Mesendoderm (in vitro differentiated cells): Measurements from ENCODE around the gene TUBA1C.
"Not testable (repeated sequence)": the region's sequence is repeated elsewhere in the genome, so short reads cannot be mapped to it uniquely, and the experiment has no call there.

Source experiments
- DNase-seq: peaks from one replicate; pipeline ENCODE4 v3.0.0; 2013
- H2AK5ac ChIP-seq: 2 replicates; pipeline ENCODE4 v1.6.1; 2013; ENCODE audit warnings: low read length, inconsistent platforms
- H2BK120ac ChIP-seq: 2 replicates; pipeline ENCODE4 v1.6.1; 2013; ENCODE audit warnings: low read depth, mild to moderate bottlenecking, low read length, moderate library complexity, mixed read lengths
- H2BK15ac ChIP-seq: replicated peaks from 2 replicates; pipeline ENCODE4 v1.6.1; 2013; ENCODE audit warnings: low read depth, mild to moderate bottlenecking, moderate library complexity
- H2BK5ac ChIP-seq: 2 replicates; pipeline ENCODE4 v1.6.1; 2013; ENCODE audit warnings: low read length, inconsistent platforms
- H3K18ac ChIP-seq: 2 replicates; pipeline ENCODE4 v1.6.1; 2013; ENCODE audit warnings: mild to moderate bottlenecking, low read length, mixed read lengths
- H3K23ac ChIP-seq: one replicate; pipeline ENCODE4 v1.6.1; 2013; ENCODE audit warnings: low read length
- H3K27ac ChIP-seq: 2 replicates; pipeline ENCODE4 v1.5.1; 2013; ENCODE audit warnings: low read depth, mild to moderate bottlenecking, inconsistent platforms, low read length, moderate library complexity
- H3K27me3 ChIP-seq: 2 replicates; pipeline ENCODE4 v1.6.1; 2013; ENCODE audit warnings: low read length, control low read depth, mild to moderate bottlenecking, inconsistent platforms; ENCODE audit not compliant: insufficient read depth, poor library complexity
- H3K36me3 ChIP-seq: 2 replicates; pipeline ENCODE4 v1.6.1; 2013; ENCODE audit warnings: low read length, inconsistent platforms; ENCODE audit not compliant: control insufficient read depth, insufficient read depth
- H3K4ac ChIP-seq: one replicate; pipeline ENCODE4 v1.6.1; 2013; ENCODE audit warnings: low read depth, mild to moderate bottlenecking, low read length, moderate library complexity
- H3K4me1 ChIP-seq: 2 replicates; pipeline ENCODE4 v1.6.1; 2013; ENCODE audit warnings: low read depth, low read length, inconsistent platforms; ENCODE audit not compliant: control insufficient read depth
- H3K4me2 ChIP-seq: 2 replicates; pipeline ENCODE4 v1.6.1; 2013; ENCODE audit warnings: low read length
- H3K4me3 ChIP-seq: 2 replicates; pipeline ENCODE4 v1.5.1; 2013; ENCODE audit warnings: mild to moderate bottlenecking, low read length
- H3K56ac ChIP-seq: one replicate; pipeline ENCODE4 v1.6.1; 2013; ENCODE audit warnings: low read length
- H3K79me1 ChIP-seq: 2 replicates; pipeline ENCODE4 v1.6.1; 2013; ENCODE audit warnings: low read length, inconsistent platforms
- H3K79me2 ChIP-seq: 2 replicates; pipeline ENCODE4 v1.6.1; 2013; ENCODE audit warnings: mild to moderate bottlenecking, low read length; ENCODE audit not compliant: control insufficient read depth, insufficient read depth
- H3K9ac ChIP-seq: 2 replicates; pipeline ENCODE4 v1.6.1; 2013; ENCODE audit warnings: low read length, inconsistent platforms
- H4K5ac ChIP-seq: one replicate; pipeline ENCODE4 v1.6.1; 2013; ENCODE audit warnings: low read length
- H4K8ac ChIP-seq: one replicate; pipeline ENCODE4 v1.6.1; 2013; ENCODE audit warnings: low read depth, mild to moderate bottlenecking, control low read depth, low read length, moderate library complexity
- WGBS: extraction: QIAGEN DNeasy Blood & Tissue Kit; methylation state at CpG from one replicate; pipeline ENCODE4 v1.1.7; 2013; ENCODE audit warnings: low lambda C conversion rate, missing lambda C conversion rate; ENCODE audit not compliant: insufficient coverage; ENCODE audit errors: extremely low coverage; 5-methylcytosine and 5-hydroxymethylcytosine counted together

The TUBA1C gene

GRCh38 chr12:49274396-49275069 is 9.7 kb downstream of the TUBA1C start:
- Histone ChIP-seq H3K56ac (no peak overlapping the region), H3K79me2 (no peaks in the 10 kb centered on the region), H3K4me3 (no peak overlapping the region), H3K27ac (no peak overlapping the region), H2BK120ac (no peak overlapping the region), H3K18ac (no peak overlapping the region), H3K23ac (no peak overlapping the region), H4K5ac (no peak overlapping the region), H3K4me2 (no peak overlapping the region), H3K79me1 (peaks cover 5% of the 10 kb centered on the region), H2BK15ac (no peak overlapping the region), H3K27me3 (no peaks in the 10 kb centered on the region), H4K8ac (no peak overlapping the region), H3K9ac (no peak overlapping the region), H2AK5ac (no peak overlapping the region), H3K36me3 (peaks cover 18% of the 10 kb centered on the region), H3K4me1 (no peaks in the 10 kb centered on the region), H3K4ac (no peak overlapping the region), H2BK5ac (no peak overlapping the region)
- DNase-seq, result no peak
- no CpG with 5 or more reads among the region's 7 CpGs for WGBS

- Histone ChIP-seq H4K8ac (no peak overlapping the region), H3K18ac (no peak overlapping the region), H3K27ac (no peak overlapping the region), H4K5ac (no peak overlapping the region), H3K4me1 (no peaks in the 10 kb centered on the region), H2AK5ac (no peak overlapping the region), H3K4me3 (no peak overlapping the region), H3K4ac (no peak overlapping the region), H3K36me3 (peaks cover 4% of the 10 kb centered on the region), H3K23ac (no peak overlapping the region), H3K4me2 (no peak overlapping the region), H3K9ac (no peak overlapping the region), H3K79me1 (no peaks in the 10 kb centered on the region), H3K79me2 (no peaks in the 10 kb centered on the region), H2BK5ac (no peak overlapping the region), H3K56ac (no peak overlapping the region), H2BK15ac (no peak overlapping the region), H3K27me3 (no peaks in the 10 kb centered on the region), H2BK120ac (no peak overlapping the region)
- DNase-seq, result no peak
- no CpG with 5 or more reads among the region's 13 CpGs for WGBS
Observed at GRCh38 chr12:49276304-49277290, 11.7 kb downstream of the TUBA1C start.

- H3K56ac ChIP-seq, result no peak overlapping the region
- no peak overlapping the region for H2AK5ac ChIP-seq
- H3K27ac ChIP-seq, result no peak overlapping the region
- H3K79me1 ChIP-seq, result no peaks in the 10 kb centered on the region
- H2BK120ac ChIP-seq, result no peak overlapping the region
- no peak overlapping the region for H3K18ac ChIP-seq
- no peak overlapping the region for H3K23ac ChIP-seq
- H4K5ac ChIP-seq, result no peak overlapping the region
- H2BK15ac ChIP-seq, result no peak overlapping the region
- H3K9ac ChIP-seq, result no peak overlapping the region
- H2BK5ac ChIP-seq, result no peak overlapping the region
- no peak overlapping the region for H3K4me2 ChIP-seq
- no peak overlapping the region for H3K4ac ChIP-seq
- no peaks in the 10 kb centered on the region for H3K79me2 ChIP-seq
- no peak for DNase-seq
- H4K8ac ChIP-seq, result no peak overlapping the region
- peaks cover 4% of the 10 kb centered on the region for H3K36me3 ChIP-seq
- H3K4me1 ChIP-seq, result no peaks in the 10 kb centered on the region
- no peaks in the 10 kb centered on the region for H3K27me3 ChIP-seq
- no CpG with 5 or more reads among the region's 7 CpGs for WGBS
- H3K4me3 ChIP-seq, result no peak overlapping the region
Observed at GRCh38 chr12:49277466-49277865, 12.6 kb downstream of the TUBA1C start.

- Histone ChIP-seq H3K27ac (peak overlapping the region; percentile 75), H3K36me3 (no peaks in the 10 kb centered on the region), H3K4me3 (no peak overlapping the region), H3K4me1 (no peaks in the 10 kb centered on the region), H3K4me2 (peak overlapping the region; percentile 1), H3K27me3 (no peaks in the 10 kb centered on the region), H3K18ac (peak overlapping the region; percentile 68), H2BK15ac (no peak overlapping the region), H3K9ac (peak overlapping the region; percentile 9), H2AK5ac (no peak overlapping the region), H4K8ac (no peak overlapping the region), H2BK5ac (no peak overlapping the region), H2BK120ac (peak overlapping the region; percentile 33), H3K56ac (peak overlapping the region; percentile 73), H3K79me1 (no peaks in the 10 kb centered on the region), H4K5ac (no peak overlapping the region), H3K4ac (no peak overlapping the region), H3K23ac (no peak overlapping the region), H3K79me2 (no peaks in the 10 kb centered on the region)
- peak; percentile 96 for DNase-seq
- WGBS, result no CpG with 5 or more reads among the region's 7 CpGs
Observed at GRCh38 chr12:49279706-49280159, 14.9 kb downstream of the TUBA1C start.

GRCh38 chr12:49280545-49280944 is 15.7 kb downstream of the TUBA1C start:
- not testable (repeated sequence) for H3K4me3 ChIP-seq, H3K79me1 ChIP-seq, H3K4me2 ChIP-seq, DNase-seq, H3K36me3 ChIP-seq, H2BK15ac ChIP-seq, H4K8ac ChIP-seq, H2BK5ac ChIP-seq, H3K27me3 ChIP-seq, H3K9ac ChIP-seq, H3K79me2 ChIP-seq, H4K5ac ChIP-seq, H3K23ac ChIP-seq, H3K4ac ChIP-seq, H3K4me1 ChIP-seq, H2AK5ac ChIP-seq
- peak overlapping the region; percentile 16 for H2BK120ac ChIP-seq
- WGBS, result no CpG with 5 or more reads among the region's 6 CpGs
- H3K18ac ChIP-seq, result peak overlapping the region; percentile 68
- H3K27ac ChIP-seq, result peak overlapping the region; percentile 75
- H3K56ac ChIP-seq, result peak overlapping the region; percentile 73
